K562 (cell line): Measurements from ENCODE around the gene KPRP. TPM values are rescaled to one million over a fixed set of nuclear protein-coding genes. Genes with fewer than 3 reads are reported as not detected.

Experiments used
- ATAC-seq: fragments of 200-7000 bp; cut with Tn5 transposase; 3 replicates; pipeline ENCODE4 v1.9.1; 2020; ENCODE audit warnings: moderate library complexity
- BruUV-seq: library from RNA; stranded (reverse); fragments of 400-500 nt; replicated peaks from 2 replicates; lab custom pipeline; 2021; lab: Mats Ljungman, UMichigan
- CTCF ChIA-PET: fragments of 300-600 bp; formaldehyde crosslinking; extraction: SDS; loops from one replicate; lab custom pipeline; 2021; ENCODE audit warnings: low intra/inter-chr PET ratio; lab: Yijun Ruan, JAX
- POLR2A ChIA-PET: fragments of 300-600, 350-650 bp; sonication (Branson Sonifier 250); formaldehyde crosslinking; extraction: SDS; loops from one replicate; lab custom pipeline; 2021; ENCODE audit warnings: antibody characterized with exemption, inconsistent platforms; lab: Yijun Ruan, JAX
- DNase-seq, 4 experiments: peaks; one replicate each; pipeline versions ENCODE4 v3.0.0 to v3.0.0-alpha.2; 2011 to 2018; ENCODE audit warnings: low spot score in 3 of 4, mixed read lengths in 3 of 4; ENCODE audit errors: extremely low read depth in 1 of 4
- FAIRE-seq: peaks from 2 replicates; lab custom pipeline; 2011; peaks lifted over from hg19 to GRCh38; lab: Jason Lieb, UNC
- H2AFZ ChIP-seq: 2 replicates; pipeline ENCODE4 v1.6.0; 2011; ENCODE audit warnings: low read depth, low read length, control low read depth, inconsistent platforms
- H3K27ac ChIP-seq: fragments of 200-600 bp; 3 replicates; pipeline ENCODE4 v1.8.0; 2011; ENCODE audit warnings: low read depth, mild to moderate bottlenecking, control low read depth, inconsistent platforms, low read length, moderate library complexity, mixed read lengths; ENCODE audit errors: extremely low read depth
- H3K27me3 ChIP-seq, 2 experiments: fragments of 300-600 bp in 1 of 2; 2 replicates in 1 of 2; 3 replicates in 1 of 2; pipeline versions ENCODE4 v1.6.0 to v1.8.0; 2011; ENCODE audit warnings: inconsistent platforms in 2 of 2, low read length in 2 of 2, mild to moderate bottlenecking in 1 of 2, mixed read lengths in 1 of 2, moderate library complexity in 1 of 2; ENCODE audit not compliant: control insufficient read depth in 2 of 2, insufficient read depth in 2 of 2
- H3K36me3 ChIP-seq: fragments of 300-600 bp; 3 replicates; pipeline ENCODE4 v1.8.0; 2011; ENCODE audit warnings: mild to moderate bottlenecking, low read length, inconsistent platforms; ENCODE audit not compliant: control insufficient read depth, insufficient read depth
- H3K4me1 ChIP-seq, 2 experiments: fragments of 200-600 bp in 1 of 2; replicated peaks in 1 of 2; 2 replicates in 1 of 2; 3 replicates in 1 of 2; pipeline versions ENCODE4 v1.5.1 to v1.8.0; 2011; ENCODE audit warnings: inconsistent platforms in 2 of 2, low read length in 2 of 2, mild to moderate bottlenecking in 1 of 2, mixed read lengths in 1 of 2, moderate library complexity in 1 of 2; ENCODE audit not compliant: control insufficient read depth in 2 of 2, insufficient read depth in 2 of 2
- H3K4me2 ChIP-seq: 2 replicates; pipeline ENCODE4 v1.6.1; 2011; ENCODE audit warnings: low read length, control low read depth, inconsistent platforms, mixed read lengths; ENCODE audit not compliant: insufficient read depth
- H3K4me3 ChIP-seq: fragments of 200-600 bp; sonication (generic), shearing (Covaris generic); 2 replicates; pipeline ENCODE4 v1.5.1; 2016; ENCODE audit warnings: control low read depth, inconsistent platforms
- H3K79me2 ChIP-seq: fragments of 200-600 bp; 3 replicates; pipeline ENCODE4 v1.8.0; 2011; ENCODE audit warnings: low read length, inconsistent platforms; ENCODE audit not compliant: control insufficient read depth, insufficient read depth
- H3K9ac ChIP-seq, 2 experiments: 2 replicates each; pipeline versions ENCODE4 v1.6.0 to v1.6.1; 2011; ENCODE audit warnings: low read depth in 2 of 2, low read length in 2 of 2, control low read depth in 1 of 2, inconsistent platforms in 1 of 2, mild to moderate bottlenecking in 1 of 2, mixed read lengths in 1 of 2; ENCODE audit not compliant: insufficient read depth in 1 of 2
- H3K9me1 ChIP-seq: one replicate; pipeline ENCODE4 v1.6.0; 2011; ENCODE audit warnings: inconsistent platforms, mild to moderate bottlenecking, low read length, moderate library complexity; ENCODE audit not compliant: control insufficient read depth, insufficient read depth
- H3K9me3 ChIP-seq: replicated peaks from 2 replicates; pipeline ENCODE4 v1.5.1; 2011; ENCODE audit warnings: low read depth, low read length, inconsistent platforms; ENCODE audit not compliant: control insufficient read depth, insufficient read depth
- H4K20me1 ChIP-seq: replicated peaks from 2 replicates; pipeline ENCODE4 v1.6.1; 2011; ENCODE audit warnings: low read length, inconsistent platforms, mixed read lengths; ENCODE audit not compliant: control insufficient read depth, insufficient read depth
- ETV5 ChIP-seq: sonication (generic); formaldehyde crosslinking; IDR thresholded peaks from 2 replicates; pipeline ENCODE4 v1.4.0; 2020; ENCODE audit warnings: low read depth, mild to moderate bottlenecking, missing genetic modification reagents
- NCOA6 ChIP-seq: fragments of 450-650 bp; IDR thresholded peaks from 2 replicates; pipeline ENCODE4 v1.6.1; 2017; ENCODE audit warnings: mild to moderate bottlenecking
- PHF8 ChIP-seq: fragments of 200-600 bp; sonication (generic); IDR thresholded peaks from 2 replicates; pipeline ENCODE4 v1.6.1; 2012; ENCODE audit warnings: mixed run types, mild to moderate bottlenecking, inconsistent platforms, low read length, moderate library complexity, borderline replicate concordance
- RBM25 ChIP-seq: fragments of 200-400 bp; formaldehyde crosslinking; IDR thresholded peaks from 2 replicates; pipeline ENCODE4 v1.6.1; 2018; ENCODE audit warnings: low read length, low read depth, moderate library complexity; ENCODE audit not compliant: severe bottlenecking
- TEAD1 ChIP-seq, 2 experiments: fragments of 450-650 bp in 1 of 2; sonication (generic) in 1 of 2; formaldehyde crosslinking; IDR thresholded peaks; 2 replicates each; pipeline versions ENCODE4 v1.4.0 to v1.8.0; 2020 to 2022; ENCODE audit warnings: mild to moderate bottlenecking in 2 of 2, missing genetic modification reagents in 1 of 2
- TEAD4 ChIP-seq, 2 experiments: sonication (generic) in 1 of 2; formaldehyde crosslinking in 1 of 2; IDR thresholded peaks; 2 replicates each; pipeline versions ENCODE4 v1.6.1 to v1.8.0; 2012 to 2022; ENCODE audit warnings: borderline replicate concordance in 1 of 2, inconsistent platforms in 1 of 2, low read length in 1 of 2, mild to moderate bottlenecking in 1 of 2, missing genetic modification reagents in 1 of 2
- ZNF133 ChIP-seq: fragments of 250-450 bp; sonication (Bioruptor Pico); IDR thresholded peaks from 2 replicates; pipeline ENCODE4 v1.4.0; 2020; ENCODE audit warnings: mild to moderate bottlenecking
- ZNF146 ChIP-seq: IDR thresholded peaks from one replicate; pipeline ENCODE4 v1.6.1; 2018; ENCODE audit warnings: missing compliant biosample characterization; ENCODE audit not compliant: unreplicated experiment
- WGBS: fragments of 100-300 bp; shearing (Covaris generic); methylation state at CpG from one replicate; pipeline ENCODE4 v1.1.6; 2016; ENCODE audit warnings: low coverage, mixed read lengths; ENCODE audit not compliant: insufficient coverage; ENCODE audit errors: missing lambda C conversion rate; 5-methylcytosine and 5-hydroxymethylcytosine counted together
- in situ Hi-C: fragments of 300-500 bp; cut with MboI; formaldehyde crosslinking; loops from 4 replicates; pipeline ENCODE4 v1.15.0; 2018; ENCODE audit warnings: inconsistent platforms, mixed read lengths
- intact Hi-C: fragments of 100-400 bp; cut with micrococcal nuclease; formaldehyde crosslinking; loops from 2 replicates; pipeline ENCODE4 v1.14.2; 2022
- polyA plus RNA-seq, 8 experiments: library from polyadenylated mRNA; depleted of rRNA in 4 of 8; stranded (reverse) in 5 of 8; unstranded in 3 of 8; fragments of >200 nt; fragmentation: Nextera tagmentation in 2 of 8; fragmentation: Illumina TruSeq in 1 of 8; extraction: Ambion mirVana in 2 of 8; extraction: Trizol in 1 of 8; gene quantifications; 2 replicates each; pipeline versions ENCODE4 v1.2.1 to v1.2.3, GENCODE V29; 2011 to 2014; ENCODE audit warnings: inconsistent platforms in 1 of 8, missing spikeins in 1 of 8
- total RNA-seq, 7 experiments: library from RNA; depleted of rRNA in 6 of 7; stranded (reverse); fragments of >200 nt in 6 of 7; fragmentation: Illumina TruSeq in 2 of 7; extraction: Trizol in 2 of 7; gene quantifications; 2 replicates each; pipeline versions ENCODE4 v1.2.1 to v1.2.3, GENCODE V29; 2011 to 2021; ENCODE audit warnings: low replicate concordance in 1 of 7
- TF ChIP-seq, protein P1 (sequence below): fragments of 450-650 bp; IDR thresholded peaks from one replicate; pipeline ENCODE4 v1.6.1; 2018; ENCODE audit warnings: mild to moderate bottlenecking, moderate library complexity; ENCODE audit not compliant: partially characterized antibody
- TF ChIP-seq, protein P2 (sequence below): IDR thresholded peaks from 3 replicates; pipeline ENCODE4 v1.6.1; 2011; ENCODE audit warnings: borderline replicate concordance, mild to moderate bottlenecking; ENCODE audit not compliant: insufficient read length, insufficient read depth
- TF ChIP-seq, protein P3 (sequence below): sonication (generic); formaldehyde crosslinking; IDR thresholded peaks from 2 replicates; pipeline ENCODE4 v1.9.0; 2022; ENCODE audit warnings: mild to moderate bottlenecking, missing genetic modification reagents
- TF ChIP-seq, protein P4 (sequence below): sonication (generic); formaldehyde crosslinking; IDR thresholded peaks from 2 replicates; pipeline ENCODE4 v1.8.0; 2022; ENCODE audit warnings: mild to moderate bottlenecking, missing genetic modification reagents
- TF ChIP-seq, protein P5 (sequence below), 2 experiments: fragments of 450-650 bp; IDR thresholded peaks; 2 replicates each; pipeline ENCODE4 v1.6.1; 2018; ENCODE audit warnings: mild to moderate bottlenecking in 2 of 2, low read depth in 1 of 2; ENCODE audit not compliant: partially characterized antibody in 2 of 2

KPRP gene
- total and polyA plus RNA-seq, 9 of the 15 experiments (the other 6 are each of a cell fraction or from before 2014, with no cell fraction given), result not detected

DNA sequence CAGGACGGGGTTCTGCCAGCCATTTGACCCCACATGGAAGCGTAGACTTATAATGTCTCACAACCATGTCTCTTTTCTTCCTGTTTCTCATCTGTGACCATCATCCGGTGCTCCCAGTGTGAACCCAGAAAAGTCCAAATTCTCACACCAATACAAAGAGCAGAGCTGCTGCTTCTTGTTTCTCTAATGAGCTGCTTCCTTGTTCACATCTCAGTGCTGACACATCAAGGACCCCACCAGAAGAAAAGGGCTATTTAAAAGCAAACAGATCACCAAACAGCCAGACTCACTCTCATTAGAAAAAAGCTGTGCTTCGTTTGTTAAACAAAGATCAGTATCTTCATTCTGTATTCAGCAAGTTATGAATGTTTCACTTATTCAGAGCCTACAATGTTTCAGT lies 37.9 kb downstream of the KPRP start:
- H3K9me3 ChIP-seq, result no peaks in the 10 kb centered on the region
- 0% methylated on average over 4 of the region's 4 CpGs for WGBS
- no peak overlapping the region for H3K4me2 ChIP-seq
- BruUV-seq, result no TSS peak
- FAIRE-seq, result no peak
- no peak for TF ChIP-seq ZNF133 (CRISPR knock-in tag)
- TF ChIP-seq, protein P1, sequence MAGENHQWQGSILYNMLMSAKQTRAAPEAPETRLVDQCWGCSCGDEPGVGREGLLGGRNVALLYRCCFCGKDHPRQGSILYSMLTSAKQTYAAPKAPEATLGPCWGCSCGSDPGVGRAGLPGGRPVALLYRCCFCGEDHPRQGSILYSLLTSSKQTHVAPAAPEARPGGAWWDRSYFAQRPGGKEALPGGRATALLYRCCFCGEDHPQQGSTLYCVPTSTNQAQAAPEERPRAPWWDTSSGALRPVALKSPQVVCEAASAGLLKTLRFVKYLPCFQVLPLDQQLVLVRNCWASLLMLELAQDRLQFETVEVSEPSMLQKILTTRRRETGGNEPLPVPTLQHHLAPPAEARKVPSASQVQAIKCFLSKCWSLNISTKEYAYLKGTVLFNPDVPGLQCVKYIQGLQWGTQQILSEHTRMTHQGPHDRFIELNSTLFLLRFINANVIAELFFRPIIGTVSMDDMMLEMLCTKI, result no peak
- no peak for TF ChIP-seq ZNF146 (CRISPR knock-in tag)
- TF ChIP-seq NCOA6, result no peak
- TF ChIP-seq TEAD4 (IDR thresholded peaks at IDR 0.05; ENCODE audit: low read length), result no peak
- no peak for TF ChIP-seq TEAD4 (CRISPR knock-in tag; IDR thresholded peaks at IDR 0.05; ENCODE audit: borderline replicate concordance)
- no peak for TF ChIP-seq ETV5 (CRISPR knock-in tag)
- TF ChIP-seq TEAD1 (CRISPR knock-in tag; IDR thresholded peaks at IDR 0.05), result no peak
- no peak for TF ChIP-seq PHF8
- TF ChIP-seq, protein P2, sequence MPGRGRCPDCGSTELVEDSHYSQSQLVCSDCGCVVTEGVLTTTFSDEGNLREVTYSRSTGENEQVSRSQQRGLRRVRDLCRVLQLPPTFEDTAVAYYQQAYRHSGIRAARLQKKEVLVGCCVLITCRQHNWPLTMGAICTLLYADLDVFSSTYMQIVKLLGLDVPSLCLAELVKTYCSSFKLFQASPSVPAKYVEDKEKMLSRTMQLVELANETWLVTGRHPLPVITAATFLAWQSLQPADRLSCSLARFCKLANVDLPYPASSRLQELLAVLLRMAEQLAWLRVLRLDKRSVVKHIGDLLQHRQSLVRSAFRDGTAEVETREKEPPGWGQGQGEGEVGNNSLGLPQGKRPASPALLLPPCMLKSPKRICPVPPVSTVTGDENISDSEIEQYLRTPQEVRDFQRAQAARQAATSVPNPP, result no peak
- TF ChIP-seq RBM25, result no peak
- TF ChIP-seq, protein P3, sequence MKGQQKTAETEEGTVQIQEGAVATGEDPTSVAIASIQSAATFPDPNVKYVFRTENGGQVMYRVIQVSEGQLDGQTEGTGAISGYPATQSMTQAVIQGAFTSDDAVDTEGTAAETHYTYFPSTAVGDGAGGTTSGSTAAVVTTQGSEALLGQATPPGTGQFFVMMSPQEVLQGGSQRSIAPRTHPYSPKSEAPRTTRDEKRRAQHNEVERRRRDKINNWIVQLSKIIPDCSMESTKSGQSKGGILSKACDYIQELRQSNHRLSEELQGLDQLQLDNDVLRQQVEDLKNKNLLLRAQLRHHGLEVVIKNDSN (CRISPR knock-in tag), result no peak
- TF ChIP-seq, protein P4, sequence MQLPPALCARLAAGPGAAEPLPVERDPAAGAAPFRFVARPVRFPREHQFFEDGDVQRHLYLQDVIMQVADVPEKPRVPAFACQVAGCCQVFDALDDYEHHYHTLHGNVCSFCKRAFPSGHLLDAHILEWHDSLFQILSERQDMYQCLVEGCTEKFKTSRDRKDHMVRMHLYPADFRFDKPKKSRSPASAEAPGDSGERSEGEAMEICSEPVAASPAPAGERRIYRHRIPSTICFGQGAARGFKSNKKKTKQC (CRISPR knock-in tag), result no peak
- TF ChIP-seq, protein P5, sequence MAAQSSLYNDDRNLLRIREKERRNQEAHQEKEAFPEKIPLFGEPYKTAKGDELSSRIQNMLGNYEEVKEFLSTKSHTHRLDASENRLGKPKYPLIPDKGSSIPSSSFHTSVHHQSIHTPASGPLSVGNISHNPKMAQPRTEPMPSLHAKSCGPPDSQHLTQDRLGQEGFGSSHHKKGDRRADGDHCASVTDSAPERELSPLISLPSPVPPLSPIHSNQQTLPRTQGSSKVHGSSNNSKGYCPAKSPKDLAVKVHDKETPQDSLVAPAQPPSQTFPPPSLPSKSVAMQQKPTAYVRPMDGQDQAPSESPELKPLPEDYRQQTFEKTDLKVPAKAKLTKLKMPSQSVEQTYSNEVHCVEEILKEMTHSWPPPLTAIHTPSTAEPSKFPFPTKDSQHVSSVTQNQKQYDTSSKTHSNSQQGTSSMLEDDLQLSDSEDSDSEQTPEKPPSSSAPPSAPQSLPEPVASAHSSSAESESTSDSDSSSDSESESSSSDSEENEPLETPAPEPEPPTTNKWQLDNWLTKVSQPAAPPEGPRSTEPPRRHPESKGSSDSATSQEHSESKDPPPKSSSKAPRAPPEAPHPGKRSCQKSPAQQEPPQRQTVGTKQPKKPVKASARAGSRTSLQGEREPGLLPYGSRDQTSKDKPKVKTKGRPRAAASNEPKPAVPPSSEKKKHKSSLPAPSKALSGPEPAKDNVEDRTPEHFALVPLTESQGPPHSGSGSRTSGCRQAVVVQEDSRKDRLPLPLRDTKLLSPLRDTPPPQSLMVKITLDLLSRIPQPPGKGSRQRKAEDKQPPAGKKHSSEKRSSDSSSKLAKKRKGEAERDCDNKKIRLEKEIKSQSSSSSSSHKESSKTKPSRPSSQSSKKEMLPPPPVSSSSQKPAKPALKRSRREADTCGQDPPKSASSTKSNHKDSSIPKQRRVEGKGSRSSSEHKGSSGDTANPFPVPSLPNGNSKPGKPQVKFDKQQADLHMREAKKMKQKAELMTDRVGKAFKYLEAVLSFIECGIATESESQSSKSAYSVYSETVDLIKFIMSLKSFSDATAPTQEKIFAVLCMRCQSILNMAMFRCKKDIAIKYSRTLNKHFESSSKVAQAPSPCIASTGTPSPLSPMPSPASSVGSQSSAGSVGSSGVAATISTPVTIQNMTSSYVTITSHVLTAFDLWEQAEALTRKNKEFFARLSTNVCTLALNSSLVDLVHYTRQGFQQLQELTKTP (IDR thresholded peaks at IDR 0.05; ENCODE audit: low read depth in 1 of 2, partially characterized antibody in 2 of 2), result no peak
- H3K4me3 ChIP-seq, result no peak overlapping the region
- no peak overlapping the region for H3K27ac ChIP-seq
- H2AFZ ChIP-seq, result no peak overlapping the region
- DNase-seq, result no peak
- no peaks in the 10 kb centered on the region for H3K9me1 ChIP-seq
- intact Hi-C loops (no loop called here), in situ Hi-C loops (no loop called here)
- H3K27me3 ChIP-seq, result no peaks in the 10 kb centered on the region
- ATAC-seq, result no peak
- CTCF ChIA-PET, result no interaction called here
- H4K20me1 ChIP-seq, result no peaks in the 10 kb centered on the region
- no peaks in the 10 kb centered on the region for H3K4me1 ChIP-seq
- POLR2A ChIA-PET, result interaction anchor here (0.8 kb wide), 1 partner anchor 22 kb away, joined by 3 read pairs; no protein-coding TSS in a partner anchor
- H3K9ac ChIP-seq, result no peak overlapping the region
- no peaks in the 10 kb centered on the region for H3K79me2 ChIP-seq
- no peaks in the 10 kb centered on the region for H3K36me3 ChIP-seq
